HG02885 (cell line): ENCODE results near the gene RIPOR3.

Experiments
- ATAC-seq: cut with Tn5 transposase; IDR thresholded peaks from one replicate; pipeline ENCODE4 v1.9.1; 2021; ENCODE audit warnings: mild to moderate bottlenecking; ENCODE audit not compliant: unreplicated experiment, poor library complexity

The RIPOR3 gene

DNA sequence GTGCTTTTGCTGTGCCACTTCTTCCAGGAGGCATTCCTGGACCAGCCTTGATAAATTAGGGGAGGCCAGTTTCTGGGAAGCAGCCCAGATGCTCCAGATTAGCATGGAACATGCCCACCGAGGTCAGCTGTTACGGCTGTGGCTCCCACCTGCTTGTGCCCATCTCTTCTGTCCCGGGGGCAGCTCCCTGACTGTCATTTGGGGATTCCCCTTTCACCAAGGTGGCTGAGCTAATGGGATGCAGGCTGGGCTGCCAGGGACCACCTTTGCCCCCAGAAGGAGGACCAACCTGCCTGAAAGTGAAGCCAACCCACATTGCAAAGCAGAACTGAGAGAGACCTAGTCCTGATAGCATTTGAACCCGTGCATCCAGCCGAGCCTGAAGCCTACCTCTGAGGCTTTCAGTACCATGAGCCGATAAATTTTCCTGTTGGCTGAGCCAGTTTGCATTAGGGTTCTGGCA lies 95.9 kb downstream of the RIPOR3 start:
- ATAC-seq: no peak

DNA sequence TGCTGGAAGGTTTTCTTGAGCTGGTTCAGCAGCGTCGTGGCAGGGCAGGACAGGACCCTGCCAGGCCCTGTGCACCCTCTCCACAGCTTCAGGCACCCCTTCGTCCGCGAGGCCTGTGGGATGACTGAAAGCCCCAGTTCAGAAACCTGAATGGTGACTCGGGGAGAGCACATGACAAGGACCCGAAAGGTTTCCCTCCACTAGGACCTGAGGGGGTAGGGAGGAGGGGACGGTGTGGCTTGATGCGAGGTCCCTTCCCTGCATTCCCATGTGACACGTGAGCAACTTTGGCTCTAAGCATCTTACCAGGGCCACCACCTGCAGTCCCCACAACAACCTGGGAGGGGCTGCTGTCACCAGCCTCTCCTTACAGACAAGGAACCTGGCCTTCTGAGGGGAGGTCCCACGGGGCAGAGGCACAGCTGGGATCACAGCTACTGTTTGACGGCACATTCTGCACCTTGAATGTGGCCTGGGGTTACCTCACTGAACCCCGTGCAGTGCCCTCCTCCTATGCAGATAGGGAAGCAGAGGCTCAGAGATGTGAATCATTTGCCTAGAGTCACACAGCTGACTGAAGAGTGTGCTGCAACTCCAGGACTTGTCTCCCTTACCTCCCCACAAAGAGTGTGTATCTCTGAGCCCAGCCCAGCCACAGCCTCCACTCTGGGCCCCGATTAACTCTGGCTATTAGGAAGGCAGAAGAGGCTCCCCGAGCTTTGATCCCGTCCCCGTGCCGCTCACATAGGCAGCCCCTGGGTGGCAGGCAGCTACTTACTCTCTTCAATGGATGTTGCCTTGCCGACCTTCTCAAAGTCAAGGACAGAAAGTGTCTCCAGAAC lies 96.5 kb downstream of the RIPOR3 start:
- ATAC-seq: no peak

DNA sequence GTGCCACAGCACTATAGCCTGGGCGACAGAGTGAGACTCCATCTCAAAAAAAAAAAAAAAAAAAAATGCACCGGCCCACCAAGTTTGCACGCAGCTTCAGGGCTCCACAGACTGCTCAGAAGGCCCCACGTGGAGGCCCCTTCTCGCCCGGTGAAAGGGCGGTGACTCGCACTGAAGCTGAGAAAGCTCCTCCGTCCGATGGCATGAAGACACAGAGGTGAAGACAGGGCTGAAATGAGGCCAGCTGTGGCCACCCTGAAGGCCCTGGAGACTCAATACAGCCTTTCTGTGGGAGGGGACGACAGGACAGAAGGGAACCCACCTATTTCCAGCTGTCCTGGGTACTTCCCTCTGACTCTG lies 97.1 kb downstream of the RIPOR3 start:
- ATAC-seq: no peak

DNA sequence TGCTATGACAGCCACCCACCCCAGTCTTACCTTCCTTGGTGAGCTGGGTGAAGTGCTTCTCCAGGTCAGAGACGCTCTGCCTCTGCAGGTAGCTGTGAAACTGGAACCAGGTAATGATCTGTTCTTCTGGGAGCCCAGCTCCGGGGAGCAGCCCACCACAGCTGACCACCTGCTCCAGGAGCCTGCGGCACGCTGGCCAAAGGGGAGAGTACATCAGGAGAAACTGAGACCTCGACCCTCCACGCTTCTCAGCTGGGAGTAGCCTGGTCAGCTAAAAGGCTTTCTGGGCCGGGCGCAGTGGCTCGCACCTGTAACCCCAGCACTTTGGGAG lies 98.4 kb downstream of the RIPOR3 start:
- ATAC-seq: no peak

DNA sequence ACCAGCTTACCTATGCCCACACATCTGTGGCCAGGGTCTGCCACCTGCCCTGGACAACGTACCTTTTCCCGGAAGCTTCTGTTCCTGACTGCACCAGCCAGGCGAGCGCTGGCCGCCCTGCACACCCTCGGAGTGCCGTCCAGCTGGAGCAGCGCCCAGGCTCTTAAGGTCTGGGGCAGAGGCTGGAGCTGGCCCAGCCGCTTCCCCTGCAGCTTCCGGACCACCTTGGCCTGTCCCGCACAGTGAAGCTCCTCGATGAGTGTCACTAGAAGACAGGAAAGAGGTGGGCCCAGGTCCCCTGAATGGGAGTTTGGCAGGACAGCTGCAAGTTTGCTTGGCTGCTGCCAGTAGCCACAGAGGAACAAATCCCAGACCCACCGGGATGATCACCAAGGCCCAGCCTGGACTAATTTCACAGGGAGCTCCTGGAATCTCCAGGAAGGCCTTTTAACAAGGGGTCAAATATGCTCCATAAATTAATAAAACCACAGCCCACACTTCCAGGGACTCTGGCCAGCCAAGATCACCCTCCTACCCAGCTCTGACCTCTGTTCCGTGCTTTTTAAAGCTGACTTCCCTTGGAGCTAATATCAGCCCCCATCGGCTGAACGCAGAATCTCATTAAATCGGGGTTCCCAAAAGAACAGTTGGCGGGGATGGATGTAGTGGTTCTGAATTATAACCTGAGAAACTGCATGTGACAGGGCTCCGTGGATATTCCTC lies 98.9 kb downstream of the RIPOR3 start:
- no peak for ATAC-seq

DNA sequence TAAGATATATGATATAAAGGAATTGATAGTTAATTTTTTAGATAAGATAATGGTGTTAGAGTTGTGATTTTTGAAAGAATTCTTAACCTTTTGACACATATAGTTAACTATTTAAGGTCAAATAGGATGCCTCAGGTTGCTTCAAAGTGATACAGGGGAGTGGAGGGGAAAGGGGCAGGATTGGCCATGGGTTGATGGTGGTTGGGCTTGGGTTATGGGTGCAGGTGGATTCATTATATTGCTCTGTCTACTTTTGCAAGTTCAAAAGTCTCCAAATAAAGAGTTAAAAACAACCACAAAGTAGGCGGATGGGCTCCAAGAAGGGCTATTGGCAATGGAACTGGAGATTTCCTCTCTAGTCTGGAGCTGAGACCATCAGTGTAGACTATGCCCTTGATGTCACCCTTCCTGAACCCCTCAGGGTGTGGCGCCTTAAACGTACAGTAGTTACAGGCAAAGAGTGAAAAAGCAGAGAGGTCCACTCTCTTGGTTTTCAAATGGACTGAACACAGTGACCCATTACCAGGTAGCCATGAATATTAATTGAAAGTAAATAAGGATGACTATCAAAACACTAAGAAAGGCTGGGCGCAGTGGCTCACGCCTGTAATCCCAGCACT lies 100.0 kb downstream of the RIPOR3 start:
- ATAC-seq: no peak

DNA sequence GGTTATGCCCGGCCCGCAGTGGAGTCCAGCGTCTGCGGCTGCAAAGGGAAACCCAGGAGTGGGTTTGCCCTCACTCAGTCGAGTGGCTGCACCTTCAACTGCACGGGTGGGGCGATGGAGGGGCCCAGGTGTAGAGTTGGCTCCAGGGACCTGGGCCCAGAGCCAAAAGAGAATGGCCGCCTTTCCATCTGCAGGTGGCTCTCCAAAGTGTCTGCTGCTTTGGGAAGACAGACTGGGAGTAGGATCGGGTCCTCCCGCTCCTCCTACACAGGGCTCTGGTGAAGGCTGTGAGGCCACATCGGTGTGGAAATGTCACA lies 101.0 kb downstream of the RIPOR3 start:
- ATAC-seq: no peak

DNA sequence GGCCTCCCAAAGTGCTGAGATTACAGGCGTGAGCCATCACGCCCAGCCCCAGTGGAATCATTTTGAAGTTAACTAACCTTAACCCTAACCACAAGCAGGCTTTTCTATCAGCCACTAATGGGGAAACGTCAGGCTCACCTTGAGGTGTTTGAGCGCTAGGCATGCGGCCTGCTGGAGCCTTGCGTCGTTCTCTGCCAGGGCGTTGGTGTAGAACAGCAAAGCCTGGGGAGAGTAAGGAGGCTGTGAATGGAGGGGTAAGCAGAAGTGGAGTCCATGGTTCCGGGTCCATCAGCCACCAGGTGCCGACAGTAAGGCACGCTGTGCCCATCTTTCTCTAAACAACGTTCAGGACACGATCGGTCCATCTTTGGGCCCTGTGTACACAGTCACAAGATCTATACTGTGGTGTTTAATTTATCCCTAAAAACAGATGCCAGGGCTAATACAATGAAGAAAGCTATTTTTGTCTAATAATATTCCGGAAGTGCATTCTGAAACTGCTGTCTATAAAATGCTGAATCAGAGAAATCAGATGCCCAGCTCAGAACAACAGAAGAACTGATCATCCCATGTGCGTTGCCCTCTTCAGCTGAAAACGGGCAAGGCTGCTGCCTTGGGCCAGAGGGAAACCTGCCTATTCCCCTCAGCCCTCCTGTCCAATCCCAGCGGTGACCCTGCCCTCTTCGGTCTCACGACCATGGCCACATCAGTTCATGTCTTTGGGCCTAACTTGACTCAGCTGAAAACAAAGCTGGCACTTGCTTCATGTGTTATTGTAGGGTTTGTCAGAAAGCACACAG lies 101.6 kb downstream of the RIPOR3 start:
- ATAC-seq: no peak

DNA sequence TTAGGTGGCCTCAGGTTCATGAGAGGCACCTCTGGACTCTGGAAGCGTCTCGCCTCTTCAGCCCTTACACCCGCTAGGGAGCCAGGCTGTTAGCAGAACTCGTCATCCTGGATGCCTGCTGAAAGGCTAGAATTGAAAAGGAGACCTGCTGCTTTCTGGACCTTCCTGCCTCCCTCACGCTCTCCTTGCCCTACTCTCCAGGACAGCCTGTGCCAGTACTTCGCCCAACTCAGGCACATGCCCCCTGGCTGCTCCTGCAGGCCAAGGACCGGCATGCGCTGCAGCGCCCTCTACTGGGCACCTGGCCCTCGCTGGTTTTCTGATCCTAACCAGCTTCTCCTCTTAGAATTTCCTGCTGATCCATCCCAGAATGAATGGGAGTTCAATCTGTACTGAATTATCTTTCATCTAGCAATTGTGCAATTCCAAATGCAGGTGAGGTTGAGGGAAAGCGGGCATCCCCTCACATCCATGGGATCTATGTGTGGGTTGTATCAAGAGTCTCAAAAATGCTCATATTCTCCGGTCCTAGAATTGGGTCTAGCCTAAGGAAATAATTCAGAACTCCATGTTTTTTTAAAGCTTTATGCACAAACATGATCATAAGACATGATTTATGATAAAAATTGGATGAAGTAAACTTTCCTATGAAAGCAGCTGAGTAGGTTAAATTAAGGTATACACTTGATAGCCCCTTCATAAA lies 103.2 kb downstream of the RIPOR3 start:
- no peak for ATAC-seq

DNA sequence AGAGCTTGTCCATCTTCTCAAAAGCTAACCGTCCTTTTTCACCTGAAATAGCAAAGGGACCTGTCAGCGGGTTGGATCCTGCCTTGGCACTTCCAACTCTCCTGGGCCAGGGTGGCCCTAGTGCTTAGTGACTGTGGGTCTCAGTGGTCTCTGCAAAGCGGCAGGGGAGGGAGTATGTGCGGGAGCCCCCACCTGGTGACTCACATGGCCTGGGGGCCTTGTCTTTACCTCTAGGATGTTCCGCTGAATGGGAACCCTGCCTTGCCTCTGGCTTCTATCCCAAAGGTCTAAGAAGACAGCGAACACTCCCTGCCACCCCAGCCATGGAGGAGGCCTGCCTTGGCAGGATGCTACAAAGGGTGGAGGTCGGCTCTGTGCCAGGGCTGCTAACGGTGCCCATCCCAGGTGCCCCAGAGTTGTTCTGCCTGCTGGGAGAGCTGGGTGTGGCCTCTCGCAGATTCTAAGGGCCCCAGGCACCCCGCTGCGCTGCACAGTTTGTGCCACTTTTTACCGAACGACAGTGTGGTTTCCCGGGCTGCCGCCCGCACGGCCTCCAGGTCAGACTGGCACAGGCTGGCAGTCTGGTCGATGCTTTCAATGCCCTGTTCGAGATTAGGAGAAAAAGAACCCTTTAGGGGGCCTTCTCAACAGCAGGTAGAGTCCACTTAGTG lies 103.9 kb downstream of the RIPOR3 start:
- no peak for ATAC-seq

DNA sequence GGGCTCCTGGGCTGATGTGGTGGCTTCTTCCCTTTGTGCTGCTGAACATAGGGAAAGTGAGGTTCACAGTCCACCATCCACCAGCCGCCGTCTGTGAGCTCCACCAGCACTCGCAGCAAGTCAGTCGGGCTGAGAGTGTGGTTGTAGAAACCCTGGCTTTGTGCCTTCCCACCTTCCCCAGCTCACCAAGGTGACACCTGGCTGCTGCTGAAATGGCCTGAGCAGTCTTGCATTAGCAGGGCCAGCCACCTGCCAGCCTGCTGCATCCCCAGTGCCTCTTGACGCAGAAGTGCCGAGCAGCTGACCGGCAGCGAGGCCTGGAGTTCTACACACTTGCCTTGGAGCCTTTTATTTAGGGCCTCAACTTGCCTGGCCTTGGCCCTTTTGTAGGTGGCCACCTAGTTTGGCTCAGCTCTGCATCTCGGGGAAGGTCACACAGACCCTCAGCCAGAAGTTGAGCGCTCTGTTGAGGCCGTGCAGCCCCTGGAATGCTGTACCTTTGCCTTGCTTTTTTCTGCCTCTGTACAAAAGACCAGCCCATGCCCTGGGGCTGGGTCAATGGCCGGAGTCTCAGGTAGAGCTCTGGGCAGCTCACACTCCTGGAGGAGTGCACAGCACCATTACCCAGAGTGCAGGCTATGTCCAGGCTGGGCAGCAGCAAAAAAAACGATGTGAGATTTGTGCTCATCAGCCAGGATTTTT lies 104.7 kb downstream of the RIPOR3 start:
- ATAC-seq: no peak

DNA sequence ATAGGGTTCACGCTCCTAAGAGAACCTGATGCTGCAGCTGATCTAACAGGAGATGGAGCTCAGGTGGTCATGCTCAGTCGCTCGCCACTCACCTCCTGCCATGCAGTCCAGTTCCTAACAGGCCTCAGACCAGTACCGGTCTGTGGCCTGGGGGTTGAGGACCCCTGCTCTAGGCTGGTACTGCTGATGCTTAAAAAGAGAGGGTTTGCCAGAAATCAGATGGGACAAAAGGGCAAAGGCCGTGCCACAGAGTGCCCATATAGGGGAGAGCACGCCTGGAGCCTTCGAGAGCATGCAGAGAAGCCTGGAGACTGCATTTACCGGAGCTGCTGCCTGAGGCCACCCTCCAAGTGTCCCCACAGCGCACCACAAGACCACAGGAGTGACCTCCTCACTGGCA lies 105.7 kb downstream of the RIPOR3 start:
- no peak for ATAC-seq

DNA sequence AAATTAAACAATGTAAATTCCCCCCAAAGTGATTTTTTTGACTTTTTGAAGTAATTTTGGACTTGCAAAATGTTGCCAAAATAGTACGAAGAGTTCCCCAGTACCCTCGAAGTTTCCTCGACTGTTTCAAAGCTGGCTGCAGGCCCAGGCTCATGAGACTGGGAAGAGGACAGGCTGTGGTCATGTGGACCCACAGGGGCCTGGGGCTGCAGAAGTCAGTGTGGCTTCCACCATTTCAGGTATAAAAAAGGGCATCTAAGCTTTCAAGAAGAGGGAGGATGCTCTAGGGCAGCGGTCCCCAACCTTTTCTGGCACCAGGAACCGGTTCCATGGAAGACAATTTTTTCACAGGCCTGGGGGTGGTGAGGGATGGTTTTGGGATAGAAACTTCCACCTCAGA lies 106.1 kb downstream of the RIPOR3 start:
- ATAC-seq: no peak

DNA sequence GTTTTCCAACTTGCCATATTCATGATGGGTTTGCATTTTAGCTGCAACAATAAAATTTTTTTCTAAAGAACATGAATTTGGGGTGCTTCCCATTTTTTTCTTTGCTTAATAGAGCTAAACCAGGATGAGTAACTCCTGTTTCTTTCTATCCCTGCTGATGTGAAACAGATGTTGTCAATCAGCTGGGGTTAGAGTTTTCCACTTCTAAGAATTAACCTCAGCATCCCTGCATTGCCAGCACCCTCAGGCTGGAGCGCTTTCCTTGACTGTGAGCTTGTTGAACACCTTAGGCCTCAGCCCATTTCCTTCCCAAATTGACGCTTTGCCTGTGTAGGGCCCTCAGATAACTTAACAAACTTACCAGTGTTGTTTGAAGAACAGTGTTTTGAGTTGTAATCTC lies 106.7 kb downstream of the RIPOR3 start:
- no peak for ATAC-seq

DNA sequence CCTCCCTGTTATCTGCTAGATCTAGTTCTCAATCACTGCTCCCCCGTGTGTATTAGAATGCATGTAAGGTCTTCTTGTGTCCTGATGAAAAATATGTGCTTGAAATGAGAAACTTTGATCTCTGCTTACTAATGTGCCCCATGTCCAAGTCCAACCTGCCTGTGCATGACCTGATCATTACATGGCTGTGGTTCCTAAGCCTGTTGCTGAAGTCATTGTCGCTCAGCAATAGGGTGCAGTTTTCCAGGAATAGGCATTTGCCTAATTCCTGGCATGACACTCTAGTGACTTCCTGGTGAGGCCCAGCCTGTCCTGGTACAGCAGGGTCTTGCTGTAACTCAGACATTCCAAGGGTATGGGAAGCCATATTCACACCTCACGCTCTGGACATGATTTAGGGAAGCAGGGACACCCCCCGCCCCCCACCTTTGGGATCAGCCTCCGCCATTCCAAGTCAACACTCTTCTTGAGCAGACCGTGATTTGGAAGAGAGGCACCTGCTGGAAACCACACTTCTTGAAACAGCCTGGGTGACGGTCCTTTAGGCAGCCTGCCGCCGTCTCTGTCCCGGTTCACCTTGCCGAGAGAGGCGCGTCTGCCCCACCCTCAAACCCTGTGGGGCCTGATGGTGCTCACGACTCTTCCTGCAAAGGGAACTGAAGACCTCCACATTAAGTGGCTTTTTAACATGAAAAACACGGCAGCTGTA lies 107.7 kb downstream of the RIPOR3 start:
- ATAC-seq: no peak

DNA sequence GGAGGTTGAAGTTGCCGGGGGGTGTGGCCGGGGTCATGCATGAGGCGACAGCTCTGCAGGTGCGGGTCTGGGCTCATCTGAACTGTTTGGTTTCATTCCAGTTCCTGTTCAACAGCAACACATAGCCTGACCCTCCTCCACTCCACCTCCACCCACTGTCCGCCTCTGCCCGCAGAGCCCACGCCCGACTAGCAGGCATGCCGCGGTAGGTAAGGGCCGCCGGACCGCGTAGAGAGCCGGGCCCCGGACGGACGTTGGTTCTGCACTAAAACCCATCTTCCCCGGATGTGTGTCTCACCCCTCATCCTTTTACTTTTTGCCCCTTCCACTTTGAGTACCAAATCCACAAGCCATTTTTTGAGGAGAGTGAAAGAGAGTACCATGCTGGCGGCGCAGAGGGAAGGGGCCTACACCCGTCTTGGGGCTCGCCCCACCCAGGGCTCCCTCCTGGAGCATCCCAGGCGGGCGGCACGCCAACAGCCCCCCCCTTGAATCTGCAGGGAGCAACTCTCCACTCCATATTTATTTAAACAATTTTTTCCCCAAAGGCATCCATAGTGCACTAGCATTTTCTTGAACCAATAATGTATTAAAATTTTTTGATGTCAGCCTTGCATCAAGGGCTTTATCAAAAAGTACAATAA lies 108.6 kb downstream of the RIPOR3 start:
- no peak for ATAC-seq

DNA sequence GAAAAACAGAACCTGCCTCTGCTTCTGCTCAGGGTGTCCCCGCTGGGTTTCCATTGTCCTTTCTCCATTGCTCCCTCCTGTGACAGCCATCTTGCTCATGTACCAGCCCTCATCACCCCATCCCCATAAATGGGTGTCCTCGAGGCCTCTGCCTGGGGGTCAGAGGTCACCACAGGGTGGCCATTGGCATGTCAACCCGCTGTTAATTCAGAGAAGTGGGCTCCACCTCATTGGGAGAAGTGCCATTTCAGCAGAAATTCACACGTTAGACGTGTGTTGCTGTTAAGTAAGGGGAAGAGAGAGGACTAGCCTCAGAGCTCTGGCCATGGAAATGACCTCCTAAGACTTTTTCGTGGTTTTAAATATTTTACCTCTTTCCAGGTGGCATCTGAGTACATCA lies 109.2 kb downstream of the RIPOR3 start:
- no peak for ATAC-seq
